Measurements from ENCODE around the gene SIPA1L3.
A peak's percentile ranks its signal among the peaks of the same experiment; 100 is the strongest.

Gene SIPA1L3

GRCh38 chr19:38141108-38141507 lies 234.1 kb downstream of the SIPA1L3 start:
- no peak for ATAC-seq
- TF ChIP-seq TSHZ2 (CRISPR knock-in tag; IDR thresholded peaks at IDR 0.05) (no peak), TOX (CRISPR knock-in tag; IDR thresholded peaks at IDR 0.05; ENCODE audit: borderline replicate concordance) (no peak), RARB (CRISPR knock-in tag; IDR thresholded peaks at IDR 0.05) (no peak), ZNF8 (CRISPR knock-in tag; IDR thresholded peaks at IDR 0.05) (no peak), BACH2 (CRISPR knock-in tag; IDR thresholded peaks at IDR 0.05; ENCODE audit: borderline replicate concordance) (no peak), ZC3H10 (CRISPR knock-in tag; IDR thresholded peaks at IDR 0.05) (no peak)

- TF ChIP-seq ZC3H10 (CRISPR knock-in tag; IDR thresholded peaks at IDR 0.05), result no peak
- TF ChIP-seq ZFP30 (CRISPR knock-in tag; IDR thresholded peaks at IDR 0.05), result no peak
- TF ChIP-seq RARB (CRISPR knock-in tag; IDR thresholded peaks at IDR 0.05), result no peak
- no peak for TF ChIP-seq GLIS3 (CRISPR knock-in tag; IDR thresholded peaks at IDR 0.05)
- TF ChIP-seq ZNF70 (CRISPR knock-in tag; IDR thresholded peaks at IDR 0.05), result no peak
- peak; percentile 96 for ATAC-seq
Observed at GRCh38 chr19:38142176-38143035, 235.4 kb downstream of the SIPA1L3 start.

- no peak for TF ChIP-seq POU6F1 (CRISPR knock-in tag; IDR thresholded peaks at IDR 0.05; ENCODE audit: borderline replicate concordance, low read depth)
- TF ChIP-seq ZNF565 (CRISPR knock-in tag; conservative IDR thresholded peaks at IDR 0.05; ENCODE audit: low read depth), result no peak
- TF ChIP-seq RARB (CRISPR knock-in tag; IDR thresholded peaks at IDR 0.05), result no peak
- no peak for TF ChIP-seq OSR1 (CRISPR knock-in tag; IDR thresholded peaks at IDR 0.05)
- no peak for TF ChIP-seq PPARA (CRISPR knock-in tag; IDR thresholded peaks at IDR 0.05; ENCODE audit: borderline replicate concordance)
- TF ChIP-seq TCF4 (CRISPR knock-in tag; IDR thresholded peaks at IDR 0.05; ENCODE audit: borderline replicate concordance), result no peak
- TF ChIP-seq SNAI2 (CRISPR knock-in tag; IDR thresholded peaks at IDR 0.05), result no peak
- no peak for TF ChIP-seq PATZ1 (CRISPR knock-in tag; IDR thresholded peaks at IDR 0.05; ENCODE audit: borderline replicate concordance)
- TF ChIP-seq ZNF70 (CRISPR knock-in tag; IDR thresholded peaks at IDR 0.05), result no peak
- TF ChIP-seq GLIS3 (CRISPR knock-in tag; IDR thresholded peaks at IDR 0.05), result no peak
- TF ChIP-seq CSRNP3 (CRISPR knock-in tag; IDR thresholded peaks at IDR 0.05), result no peak
- no peak for ATAC-seq
Observed at GRCh38 chr19:38143847-38144246, 236.8 kb downstream of the SIPA1L3 start.

GRCh38 chr19:38144667-38145066 lies 237.7 kb downstream of the SIPA1L3 start:
- no peak for ATAC-seq
- TF ChIP-seq ZNF8 (CRISPR knock-in tag; IDR thresholded peaks at IDR 0.05) (no peak), ZFP30 (CRISPR knock-in tag; IDR thresholded peaks at IDR 0.05) (no peak), CSDC2 (CRISPR knock-in tag; IDR thresholded peaks at IDR 0.05) (no peak), ZFP3 (CRISPR knock-in tag; IDR thresholded peaks at IDR 0.05) (peak; percentile 74), ZC3H10 (CRISPR knock-in tag; IDR thresholded peaks at IDR 0.05) (no peak), OSR1 (CRISPR knock-in tag; IDR thresholded peaks at IDR 0.05) (no peak), GLIS3 (CRISPR knock-in tag; IDR thresholded peaks at IDR 0.05) (no peak), ZNF565 (CRISPR knock-in tag; conservative IDR thresholded peaks at IDR 0.05; ENCODE audit: low read depth) (no peak), SNAI2 (CRISPR knock-in tag; IDR thresholded peaks at IDR 0.05) (no peak)
